Astrocyte (in vitro differentiated cells and primary cell): ENCODE results near the gene TOMM6. TPM values are rescaled to one million over a fixed set of nuclear protein-coding genes. Genes with fewer than 3 reads are reported as not detected.

Source experiments
- DNase-seq: peaks from one replicate; pipeline ENCODE4 v3.0.0-alpha.2; 2010; ENCODE audit warnings: low read depth
- FAIRE-seq: peaks from 2 replicates; lab custom pipeline; 2011; peaks lifted over from hg19 to GRCh38; lab: Jason Lieb, UNC
- H2AFZ ChIP-seq: 2 replicates; pipeline ENCODE4 v1.6.0; 2012; ENCODE audit warnings: low read depth, low read length, inconsistent platforms
- H3K27ac ChIP-seq: 2 replicates; pipeline ENCODE4 v1.5.1; 2011; ENCODE audit warnings: low read depth, low read length, inconsistent platforms
- H3K27me3 ChIP-seq: 2 replicates; pipeline ENCODE4 v1.6.0; 2011; ENCODE audit warnings: low read length, inconsistent platforms; ENCODE audit not compliant: insufficient read depth
- H3K36me3 ChIP-seq: 2 replicates; pipeline ENCODE4 v1.5.1; 2011; ENCODE audit warnings: low read length, inconsistent platforms; ENCODE audit not compliant: insufficient read depth
- H3K4me1 ChIP-seq: 2 replicates; pipeline ENCODE4 v1.5.1; 2011; ENCODE audit warnings: low read length, inconsistent platforms; ENCODE audit not compliant: insufficient read depth
- H3K4me2 ChIP-seq: 2 replicates; pipeline ENCODE4 v1.6.0; 2012; ENCODE audit warnings: low read length, inconsistent platforms
- H3K4me3 ChIP-seq: 2 replicates; pipeline ENCODE4 v1.5.1; 2011; ENCODE audit warnings: low read depth, mild to moderate bottlenecking, low read length, inconsistent platforms; ENCODE audit not compliant: insufficient read depth
- H3K79me2 ChIP-seq: 2 replicates; pipeline ENCODE4 v1.6.0; 2012; ENCODE audit warnings: mild to moderate bottlenecking, low read length, inconsistent platforms; ENCODE audit not compliant: insufficient read depth
- H3K9ac ChIP-seq: 2 replicates; pipeline ENCODE4 v1.6.0; 2012; ENCODE audit warnings: mild to moderate bottlenecking, low read length, inconsistent platforms
- H3K9me3 ChIP-seq: 2 replicates; pipeline ENCODE4 v1.5.1; 2012; ENCODE audit warnings: low read depth, mild to moderate bottlenecking, low read length, inconsistent platforms; ENCODE audit not compliant: insufficient read depth
- H4K20me1 ChIP-seq: 2 replicates; pipeline ENCODE4 v1.6.0; 2012; ENCODE audit warnings: low read length, inconsistent platforms; ENCODE audit not compliant: insufficient read depth
- H3K27ac Mint-ChIP-seq: one replicate; pipeline ENCODE4 v1.8.0; 2021; ENCODE audit warnings: mild to moderate bottlenecking, mixed read lengths; ENCODE audit not compliant: unreplicated experiment
- H3K27me3 Mint-ChIP-seq: one replicate; pipeline ENCODE4 v1.8.0; 2021; ENCODE audit warnings: low read depth, mixed read lengths; ENCODE audit not compliant: unreplicated experiment
- H3K36me3 Mint-ChIP-seq: one replicate; pipeline ENCODE4 v1.8.0; 2021; ENCODE audit warnings: low read depth, mixed read lengths; ENCODE audit not compliant: unreplicated experiment
- H3K4me1 Mint-ChIP-seq: one replicate; pipeline ENCODE4 v1.8.0; 2021; ENCODE audit warnings: low read depth, mixed read lengths; ENCODE audit not compliant: unreplicated experiment
- H3K4me3 Mint-ChIP-seq: one replicate; pipeline ENCODE4 v1.8.0; 2021; ENCODE audit warnings: mild to moderate bottlenecking, moderate library complexity, mixed read lengths; ENCODE audit not compliant: unreplicated experiment
- H3K9me3 Mint-ChIP-seq: one replicate; pipeline ENCODE4 v1.8.0; 2021; ENCODE audit warnings: mild to moderate bottlenecking, mixed read lengths; ENCODE audit not compliant: unreplicated experiment
- CTCF ChIP-seq: IDR thresholded peaks from 2 replicates; pipeline ENCODE4 v1.5.1; 2011; ENCODE audit warnings: low read depth, mild to moderate bottlenecking, inconsistent platforms, low read length, moderate library complexity; ENCODE audit not compliant: insufficient read depth
- EZH2 ChIP-seq: IDR thresholded peaks from 2 replicates; pipeline ENCODE4 v1.6.1; 2012; ENCODE audit warnings: mild to moderate bottlenecking, low read length, inconsistent platforms; ENCODE audit not compliant: insufficient read depth
- total RNA-seq: library from RNA; stranded (reverse); gene quantifications from 2 replicates; pipeline ENCODE4 v1.2.1, GENCODE V29; 2021

The TOMM6 gene
- total RNA-seq, 1 donor from 2014 or later: 159 TPM

GRCh38 chr6:41791984-41792383, 4.5 kb downstream of the TOMM6 start:
- Mint-ChIP-seq H3K4me1 (peaks cover 14% of the 10 kb centered on the region), H3K36me3 (peaks cover 10% of the 10 kb centered on the region), H3K9me3 (no peaks in the 10 kb centered on the region), H3K27ac (no peak overlapping the region), H3K27me3 (no peaks in the 10 kb centered on the region), H3K4me3 (no peak overlapping the region)
- no peak for TF ChIP-seq CTCF
- Histone ChIP-seq H3K36me3 (peaks cover 31% of the 10 kb centered on the region), H3K4me3 (no peak overlapping the region), H3K27ac (no peak overlapping the region), H3K9ac (no peak overlapping the region), H2AFZ (no peak overlapping the region), H3K9me3 (no peaks in the 10 kb centered on the region), H3K79me2 (peaks cover 20% of the 10 kb centered on the region), H3K27me3 (no peaks in the 10 kb centered on the region), H3K4me2 (no peak overlapping the region), H3K4me1 (no peaks in the 10 kb centered on the region), H4K20me1 (peaks cover 7% of the 10 kb centered on the region)
- FAIRE-seq (no peak), DNase-seq (no peak)

- TF ChIP-seq CTCF (no peak), EZH2 (no peak)
- DNase-seq (no peak), FAIRE-seq (no peak)
- Histone ChIP-seq H3K9ac (no peak overlapping the region), H3K4me2 (no peak overlapping the region), H3K9me3 (no peaks in the 10 kb centered on the region), H4K20me1 (no peaks in the 10 kb centered on the region), H3K4me1 (peaks cover 5% of the 10 kb centered on the region), H3K79me2 (no peaks in the 10 kb centered on the region), H3K27ac (no peak overlapping the region), H3K27me3 (no peaks in the 10 kb centered on the region), H2AFZ (no peak overlapping the region), H3K4me3 (no peak overlapping the region), H3K36me3 (peaks cover 10% of the 10 kb centered on the region)
- H3K4me1 Mint-ChIP-seq: peaks cover 14% of the 10 kb centered on the region
- no peak overlapping the region for H3K27ac Mint-ChIP-seq
- H3K27me3 Mint-ChIP-seq: no peaks in the 10 kb centered on the region
- no peak overlapping the region for H3K4me3 Mint-ChIP-seq
- H3K36me3 Mint-ChIP-seq: peaks cover 8% of the 10 kb centered on the region
- no peaks in the 10 kb centered on the region for H3K9me3 Mint-ChIP-seq
Measured at GRCh38 chr6:41796474-41796873, 9.0 kb downstream of the TOMM6 start.

GRCh38 chr6:41798901-41799558, 11.5 kb downstream of the TOMM6 start:
- no peaks in the 10 kb centered on the region for H3K36me3 ChIP-seq
- Mint-ChIP-seq H3K4me3 (no peak overlapping the region), H3K9me3 (no peaks in the 10 kb centered on the region), H3K36me3 (peaks cover 5% of the 10 kb centered on the region), H3K27ac (no peak overlapping the region), H3K4me1 (peaks cover 14% of the 10 kb centered on the region), H3K27me3 (no peaks in the 10 kb centered on the region)
- H3K27ac ChIP-seq: no peak overlapping the region
- no peak for TF ChIP-seq CTCF
- TF ChIP-seq EZH2: no peak
- H3K27me3 ChIP-seq: no peaks in the 10 kb centered on the region
- no peak overlapping the region for H3K4me3 ChIP-seq
- H3K79me2 ChIP-seq: no peaks in the 10 kb centered on the region
- H2AFZ ChIP-seq: no peak overlapping the region
- no peaks in the 10 kb centered on the region for H4K20me1 ChIP-seq
- FAIRE-seq (no peak), DNase-seq (no peak)
- no peaks in the 10 kb centered on the region for H3K9me3 ChIP-seq
- no peak overlapping the region for H3K9ac ChIP-seq
- no peak overlapping the region for H3K4me2 ChIP-seq
- H3K4me1 ChIP-seq: peaks cover 5% of the 10 kb centered on the region
